Body of pancreas (tissue), 4 donors: Measurements from ENCODE around the gene PEAK1. TPM values are rescaled to one million over a fixed set of nuclear protein-coding genes. Genes with fewer than 3 reads are reported as not detected.

Experiments used
- ATAC-seq: fragments of 150-250 bp; one replicate; pipeline ENCODE4 v1.9.1; 2016
- DNase-seq, 4 donors: peaks; one replicate each; pipeline ENCODE4 v3.0.0-alpha.2; 2019
- H3K27ac ChIP-seq, 4 donors: fragments of 200-600 bp; sonication (generic); 1 replicate in 3 of 4; 2 replicates in 1 of 4; pipeline versions ENCODE4 v1.5.1 to v1.6.1; 2016 to 2019; ENCODE audit warnings: mild to moderate bottlenecking in 1 of 4, mixed read lengths in 1 of 4, moderate library complexity in 1 of 4
- H3K27me3 ChIP-seq, 2 donors: fragments of 200-600 bp; sonication (generic); one replicate each; pipeline ENCODE4 v1.6.0; 2016; ENCODE audit warnings: mild to moderate bottlenecking in 1 of 2
- H3K36me3 ChIP-seq, 2 donors: fragments of 200-600 bp; sonication (generic); replicated peaks in 1 of 2; 2 replicates each; pipeline ENCODE4 v1.5.1; 2016; ENCODE audit warnings: low read depth in 2 of 2; ENCODE audit not compliant: insufficient read depth in 1 of 2
- H3K4me1 ChIP-seq: fragments of 200-600 bp; sonication (generic); one replicate; pipeline ENCODE4 v1.6.0; 2016
- H3K4me3 ChIP-seq, 2 donors: fragments of 200-600 bp; sonication (generic); 1 replicate in 1 of 2; 2 replicates in 1 of 2; pipeline ENCODE4 v1.5.1; 2016 to 2019
- H3K9me3 ChIP-seq, 3 donors: fragments of 200-600 bp; sonication (generic); 1 replicate in 2 of 3; 2 replicates in 1 of 3; pipeline ENCODE4 v1.5.1; 2016
- POLR2A ChIP-seq, 3 donors: fragments of 450-650 bp; IDR thresholded peaks; one replicate each; pipeline ENCODE4 v1.6.1; 2016; ENCODE audit warnings: antibody characterized with exemption in 3 of 3, mild to moderate bottlenecking in 2 of 3
- WGBS, 2 donors: methylation state at CpG; one replicate each; pipeline ENCODE4 v1.1.5; 2017; 5-methylcytosine and 5-hydroxymethylcytosine counted together
- intact Hi-C: fragments of 100-400 bp; cut with DNase I; formaldehyde crosslinking; loops from one replicate; pipeline ENCODE4 v1.15.1; 2023
- total RNA-seq, 2 donors: library from RNA; depleted of rRNA; stranded (reverse); fragments of >200 nt; gene quantifications; one replicate each; pipeline ENCODE4 v1.1.0, GENCODE V29; 2016
- TF ChIP-seq, protein P1 (sequence below), 7 experiments: fragments of 450-650 bp in 4 of 7; fragments of 200-600 bp in 3 of 7; sonication (generic) in 3 of 7; IDR thresholded peaks; one replicate each; pipeline ENCODE4 v1.5.1; 2016 to 2019; ENCODE audit warnings: antibody characterized with exemption in 7 of 7

Gene PEAK1
- total RNA-seq, 2 donors from 2014 or later = 12.5 to 13.2 TPM

- intact Hi-C loops = no loop called here
- ATAC-seq (no peak), DNase-seq (no peak)
- peaks cover 10% of the 10 kb centered on the region for H3K4me1 ChIP-seq
- no peak overlapping the region for H3K4me3 ChIP-seq
- H3K27me3 ChIP-seq = no peaks in the 10 kb centered on the region
- 90 to 94% methylated on average over 7 of the region's 7 CpGs for WGBS, 2 donors
- no peaks in the 10 kb centered on the region for H3K36me3 ChIP-seq
- TF ChIP-seq POLR2A (IDR thresholded peaks at IDR 0.05) = no peak
- TF ChIP-seq, protein P1, sequence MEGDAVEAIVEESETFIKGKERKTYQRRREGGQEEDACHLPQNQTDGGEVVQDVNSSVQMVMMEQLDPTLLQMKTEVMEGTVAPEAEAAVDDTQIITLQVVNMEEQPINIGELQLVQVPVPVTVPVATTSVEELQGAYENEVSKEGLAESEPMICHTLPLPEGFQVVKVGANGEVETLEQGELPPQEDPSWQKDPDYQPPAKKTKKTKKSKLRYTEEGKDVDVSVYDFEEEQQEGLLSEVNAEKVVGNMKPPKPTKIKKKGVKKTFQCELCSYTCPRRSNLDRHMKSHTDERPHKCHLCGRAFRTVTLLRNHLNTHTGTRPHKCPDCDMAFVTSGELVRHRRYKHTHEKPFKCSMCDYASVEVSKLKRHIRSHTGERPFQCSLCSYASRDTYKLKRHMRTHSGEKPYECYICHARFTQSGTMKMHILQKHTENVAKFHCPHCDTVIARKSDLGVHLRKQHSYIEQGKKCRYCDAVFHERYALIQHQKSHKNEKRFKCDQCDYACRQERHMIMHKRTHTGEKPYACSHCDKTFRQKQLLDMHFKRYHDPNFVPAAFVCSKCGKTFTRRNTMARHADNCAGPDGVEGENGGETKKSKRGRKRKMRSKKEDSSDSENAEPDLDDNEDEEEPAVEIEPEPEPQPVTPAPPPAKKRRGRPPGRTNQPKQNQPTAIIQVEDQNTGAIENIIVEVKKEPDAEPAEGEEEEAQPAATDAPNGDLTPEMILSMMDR (IDR thresholded peaks at IDR 0.05) = no peak
- no peaks in the 10 kb centered on the region for H3K9me3 ChIP-seq
- H3K27ac ChIP-seq = no peak overlapping the region
These were observed 292.3 kb downstream of the PEAK1 start for GRCh38 chr15:77127626-77128025.

DNA sequence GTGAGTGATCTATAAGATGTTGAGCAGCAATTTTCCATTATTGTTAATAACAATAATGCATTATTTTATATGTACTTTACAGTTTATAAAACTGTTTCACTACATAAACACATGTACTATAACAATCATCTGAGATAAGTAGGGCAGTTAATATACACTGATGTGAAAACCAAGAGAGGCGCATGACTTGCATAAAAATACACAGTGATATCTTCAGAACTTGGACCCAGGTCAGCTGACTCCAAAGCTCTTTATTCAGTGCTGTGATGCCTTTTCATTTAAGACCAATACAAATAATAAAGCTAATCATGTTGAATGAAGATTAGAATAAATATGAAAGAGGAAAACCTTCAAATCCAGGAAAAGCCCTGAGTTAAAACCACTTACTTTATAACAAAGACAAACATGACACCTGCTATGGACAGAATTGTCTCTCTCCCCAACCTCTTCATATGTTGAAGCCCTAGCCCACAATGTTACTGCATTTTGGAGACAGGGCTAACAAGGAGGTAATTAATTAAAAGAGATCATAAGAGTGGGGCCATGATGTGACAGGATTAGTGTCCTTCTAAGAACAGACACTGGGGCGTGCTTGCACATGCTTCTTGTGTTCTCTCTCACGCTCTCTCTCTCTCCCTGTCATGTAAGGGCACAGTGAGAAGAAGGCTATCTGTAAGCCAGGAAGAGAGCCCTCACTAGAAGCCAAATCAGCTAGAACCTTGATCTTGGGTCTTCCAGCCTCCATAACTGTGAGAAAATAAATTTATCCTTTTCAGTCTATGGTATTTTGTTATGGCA is 293.2 kb downstream of the PEAK1 start:
- Histone ChIP-seq H3K27me3 (no peaks in the 10 kb centered on the region), H3K9me3 (no peaks in the 10 kb centered on the region), H3K4me3 (no peak overlapping the region), H3K36me3 (no peaks in the 10 kb centered on the region), H3K27ac (no peak overlapping the region), H3K4me1 (peaks cover 10% of the 10 kb centered on the region)
- 48 to 57% methylated on average over 3 of the region's 3 CpGs for WGBS, 2 donors
- no peak for DNase-seq
- intact Hi-C loops = no loop called here
- peak; percentile 53 for ATAC-seq
- TF ChIP-seq, protein P1 (IDR thresholded peaks at IDR 0.05) = no peak
- TF ChIP-seq POLR2A (IDR thresholded peaks at IDR 0.05) = no peak

- no peak for DNase-seq
- intact Hi-C loops = no loop called here
- no peak for ATAC-seq
- H3K27ac ChIP-seq = no peak overlapping the region
- H3K36me3 ChIP-seq = no peaks in the 10 kb centered on the region
- H3K4me3 ChIP-seq = no peak overlapping the region
- TF ChIP-seq, protein P1 (IDR thresholded peaks at IDR 0.05) = no peak
- TF ChIP-seq POLR2A (IDR thresholded peaks at IDR 0.05) = no peak
- H3K9me3 ChIP-seq = no peaks in the 10 kb centered on the region
- peaks cover 10% of the 10 kb centered on the region for H3K4me1 ChIP-seq
- H3K27me3 ChIP-seq = no peaks in the 10 kb centered on the region
- 93 to 97% methylated on average over 1 of the region's 1 CpG for WGBS, 2 donors
These were observed 296.1 kb downstream of the PEAK1 start for GRCh38 chr15:77123854-77124253.

- Histone ChIP-seq H3K27me3 (no peaks in the 10 kb centered on the region), H3K36me3 (no peaks in the 10 kb centered on the region), H3K4me1 (peaks cover 10% of the 10 kb centered on the region), H3K9me3 (no peaks in the 10 kb centered on the region), H3K4me3 (no peak overlapping the region), H3K27ac (no peak overlapping the region)
- DNase-seq (no peak), ATAC-seq (no peak)
- intact Hi-C loops = no loop called here
- 65 to 71% methylated on average over 2 of the region's 2 CpGs for WGBS, 2 donors
- TF ChIP-seq, protein P1 (IDR thresholded peaks at IDR 0.05) = no peak
- TF ChIP-seq POLR2A (IDR thresholded peaks at IDR 0.05) = no peak
These were observed 297.3 kb downstream of the PEAK1 start for GRCh38 chr15:77122576-77122975.

DNA sequence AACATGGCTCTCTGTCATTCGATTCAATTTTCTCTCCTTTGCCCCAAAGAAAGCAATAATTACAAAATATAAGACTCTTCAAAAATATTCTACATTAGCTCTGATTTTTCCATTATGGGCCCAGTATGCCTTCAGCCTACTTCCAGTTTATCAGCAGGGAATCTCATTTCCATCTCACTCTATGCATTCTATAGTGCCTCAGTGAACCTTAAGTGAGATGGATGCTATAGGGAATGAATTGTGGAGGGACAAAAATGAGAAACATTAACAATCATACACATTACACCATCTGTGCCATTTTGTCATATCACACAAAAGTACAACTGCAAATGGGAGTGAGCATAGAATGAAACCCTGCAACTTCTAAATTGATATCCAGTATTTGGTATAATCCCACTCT is 298.3 kb downstream of the PEAK1 start:
- 88 to 100% methylated on average over 1 of the region's 1 CpG for WGBS, 2 donors
- Histone ChIP-seq H3K27me3 (no peaks in the 10 kb centered on the region), H3K36me3 (no peaks in the 10 kb centered on the region), H3K4me3 (no peak overlapping the region), H3K4me1 (peaks cover 2% of the 10 kb centered on the region), H3K27ac (no peak overlapping the region), H3K9me3 (no peaks in the 10 kb centered on the region)
- DNase-seq = no peak
- TF ChIP-seq POLR2A (IDR thresholded peaks at IDR 0.05) = no peak
- TF ChIP-seq, protein P1 (IDR thresholded peaks at IDR 0.05) = no peak
- intact Hi-C loops = no loop called here
- ATAC-seq = no peak
